Activated CD4-positive, CD25-positive, alpha-beta regulatory T cell treated with anti-CD3 and anti-CD28 coated beads, Interleukin-2, amount 50 U/mL, for 16 hours (primary cell): ENCODE results near the gene XG.
"Not testable (repeated sequence)": the region's sequence is repeated elsewhere in the genome, so short reads cannot be mapped to it uniquely, and the experiment has no call there.

Experiments
- DNase-seq: peaks from one replicate; pipeline ENCODE4 v3.0.0-alpha.2; 2020; ENCODE audit warnings: low read depth, low spot score

Gene XG

DNA sequence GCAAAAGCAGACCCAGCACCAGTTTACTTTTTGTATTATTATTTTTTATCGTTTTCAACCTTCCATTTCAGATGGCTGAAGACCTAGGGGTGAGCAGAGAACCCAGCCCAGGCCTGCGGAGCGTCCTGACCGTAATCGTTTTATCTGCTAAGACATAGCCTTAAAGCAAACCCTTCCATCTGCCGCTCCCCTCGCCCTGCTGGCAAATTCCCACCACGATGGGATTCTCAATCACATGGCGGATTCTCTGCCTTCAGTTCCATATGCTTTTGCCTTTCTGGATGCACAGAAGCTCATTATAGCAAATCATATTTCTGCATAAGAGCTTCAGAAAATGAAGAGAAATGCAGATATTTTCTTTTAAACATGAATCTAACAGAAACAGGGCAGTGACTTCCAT lies 18.6 kb upstream of the XG start:
- no peak for DNase-seq

DNA sequence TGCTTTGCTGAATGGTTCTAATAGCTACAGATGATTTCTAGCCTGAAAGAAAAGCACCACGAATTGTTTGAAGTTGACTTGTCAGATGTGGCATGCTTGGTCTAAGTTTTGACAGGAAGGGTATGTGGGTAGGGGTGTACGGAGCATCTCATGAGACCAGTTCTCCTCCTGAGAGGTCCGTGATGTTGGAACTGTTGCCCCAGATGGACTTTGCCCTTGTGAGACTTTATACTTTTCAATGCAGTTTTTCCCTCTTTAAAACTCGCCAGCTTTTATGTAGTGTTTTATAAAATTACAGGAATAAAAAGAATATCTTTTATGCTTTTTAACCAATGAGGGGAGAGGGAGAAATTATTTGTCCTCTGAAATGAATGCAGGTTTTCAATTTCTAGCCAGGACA lies 16.6 kb upstream of the XG start:
- DNase-seq = no peak

DNA sequence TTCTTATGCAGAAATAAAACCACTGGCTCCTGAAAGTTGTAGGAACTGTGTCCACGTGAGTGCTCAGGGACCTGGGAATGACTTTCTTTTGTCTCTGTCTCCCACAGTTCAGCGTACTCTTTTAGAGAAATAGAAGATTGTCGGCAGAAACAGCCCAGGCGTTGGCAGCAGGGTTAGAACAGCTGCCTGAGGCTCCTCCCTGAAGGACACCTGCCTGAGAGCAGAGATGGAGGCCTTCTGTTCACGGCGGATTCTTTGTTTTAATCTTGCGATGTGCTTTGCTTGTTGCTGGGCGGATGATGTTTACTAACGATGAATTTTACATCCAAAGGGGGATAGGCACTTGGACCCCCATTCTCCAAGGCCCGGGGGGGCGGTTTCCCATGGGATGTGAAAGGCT lies 11.2 kb upstream of the XG start:
- DNase-seq = no peak

DNA sequence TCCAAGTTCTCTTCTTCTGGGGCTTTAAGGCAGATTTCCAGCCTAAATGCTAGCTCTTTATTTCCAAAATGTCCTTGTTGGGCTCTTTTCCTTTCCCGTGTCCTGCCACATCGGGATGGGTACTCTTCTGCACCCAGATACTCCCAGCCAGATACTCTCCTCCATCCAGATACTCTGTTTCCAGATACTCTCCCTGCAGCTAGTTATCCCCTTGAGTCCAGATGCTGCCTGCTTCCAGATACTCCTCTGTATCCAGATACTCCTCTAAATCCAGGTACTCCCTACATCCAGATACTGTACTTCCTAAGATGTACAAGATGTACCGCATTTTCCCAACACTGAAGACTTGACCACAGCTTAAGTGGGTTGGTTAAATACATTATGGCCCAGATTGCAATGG lies 10.5 kb upstream of the XG start:
- DNase-seq = no peak

DNA sequence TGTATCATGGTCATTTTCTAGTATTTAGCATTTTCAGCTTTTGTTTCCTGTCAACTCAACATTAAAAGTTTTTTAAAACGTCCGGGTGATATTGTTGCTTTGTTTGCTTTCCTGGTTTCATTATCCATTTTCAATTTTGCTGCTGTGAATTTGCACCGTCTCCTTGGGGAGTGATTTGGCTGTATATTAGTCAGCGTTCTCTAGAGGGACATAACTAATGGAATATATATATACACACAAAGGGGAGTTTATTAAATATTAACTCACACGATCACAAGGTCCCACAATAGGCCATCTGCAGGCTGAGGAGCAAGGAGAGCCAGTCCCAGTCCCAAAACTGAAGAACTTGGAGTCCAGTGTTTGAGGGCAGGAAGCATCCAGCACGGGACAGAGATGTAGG lies 5.6 kb upstream of the XG start:
- DNase-seq = not testable (repeated sequence)

DNA sequence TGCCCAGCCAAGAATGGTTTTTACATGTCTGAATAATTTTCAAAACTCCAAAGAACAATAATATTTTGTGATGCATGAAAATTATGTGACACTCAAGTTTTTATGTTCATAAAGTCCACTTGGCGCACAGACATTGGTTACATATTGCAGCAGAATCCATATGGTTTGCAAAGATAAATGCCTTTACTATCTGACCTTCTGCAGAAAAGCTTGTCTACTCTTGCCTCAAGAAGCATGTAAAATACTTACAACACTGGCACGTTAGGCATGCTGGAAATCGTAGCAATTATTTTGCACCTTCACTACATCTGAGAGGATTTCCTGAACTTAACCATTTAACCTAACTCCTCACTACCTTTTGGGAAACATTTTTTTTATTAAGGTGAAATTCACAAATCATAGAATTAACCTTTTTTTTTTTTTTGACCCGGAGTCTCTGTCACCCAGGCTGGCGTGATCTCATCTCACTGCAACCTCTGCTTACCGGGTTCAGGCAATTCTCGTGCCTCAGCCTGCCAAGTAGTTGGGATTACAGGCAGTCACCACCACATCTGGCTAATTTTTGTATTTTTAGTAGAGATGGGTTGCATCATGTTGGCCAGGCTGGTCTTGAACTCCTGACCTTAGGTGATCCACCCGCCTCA lies 3.5 kb upstream of the XG start:
- DNase-seq = no peak

DNA sequence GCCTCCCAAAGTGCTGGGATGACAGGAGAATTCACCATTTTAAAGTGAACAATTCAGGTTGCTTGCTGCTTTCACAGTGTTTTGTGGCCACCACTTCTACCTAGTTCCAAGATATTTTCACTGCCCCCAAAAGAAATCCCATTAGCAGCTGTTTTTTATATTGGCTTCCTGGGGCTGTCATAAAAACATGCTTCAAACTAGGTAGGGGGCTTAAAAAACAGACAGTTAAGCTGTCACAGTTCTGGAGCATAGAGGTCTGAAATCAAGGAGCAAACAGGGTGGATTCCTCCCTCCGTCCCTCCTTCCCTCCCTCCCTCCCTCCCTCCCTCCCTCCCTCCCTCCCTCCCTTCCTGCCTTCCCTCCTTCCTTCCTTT lies 3.0 kb upstream of the XG start:
- DNase-seq = no peak

DNA sequence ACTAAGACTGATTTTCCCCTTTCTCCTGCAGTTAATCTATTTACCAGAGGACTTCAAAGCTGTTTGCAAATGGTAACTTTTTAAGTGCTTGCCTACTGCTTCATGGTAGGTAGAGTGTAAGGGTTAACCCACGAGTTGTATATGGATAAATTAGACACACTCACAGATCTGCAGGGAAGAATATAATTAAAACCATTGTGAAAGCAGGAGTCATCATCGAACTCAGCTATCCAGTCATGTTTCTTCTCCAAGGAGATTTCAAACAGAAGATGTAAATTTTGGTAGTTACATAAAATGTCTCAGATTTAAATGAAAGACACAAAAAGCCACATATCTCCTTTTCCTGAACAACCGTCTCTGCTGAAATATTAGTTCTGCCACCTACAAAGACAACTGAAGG lies 549 bp upstream of the XG start:
- DNase-seq = no peak

DNA sequence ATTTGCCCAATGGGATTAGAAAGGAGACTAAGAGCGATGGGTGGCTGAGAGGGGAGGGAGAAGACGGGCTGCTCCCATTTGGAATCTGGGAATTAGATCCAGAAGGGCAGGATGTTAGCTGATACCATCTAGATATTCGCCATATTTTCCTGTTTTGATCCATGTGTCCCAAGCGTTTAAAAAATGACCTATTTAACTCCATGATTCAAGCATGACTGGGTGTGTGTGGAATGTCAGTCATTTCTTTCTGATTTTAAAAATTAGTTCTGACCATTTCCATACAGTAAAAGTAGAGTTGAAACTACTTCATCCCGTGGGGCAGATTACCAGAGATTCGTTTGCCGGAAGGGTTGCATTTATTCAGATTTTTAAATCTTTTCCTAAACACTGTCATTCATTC lies 601 bp downstream of the XG start:
- DNase-seq = not testable (repeated sequence)

DNA sequence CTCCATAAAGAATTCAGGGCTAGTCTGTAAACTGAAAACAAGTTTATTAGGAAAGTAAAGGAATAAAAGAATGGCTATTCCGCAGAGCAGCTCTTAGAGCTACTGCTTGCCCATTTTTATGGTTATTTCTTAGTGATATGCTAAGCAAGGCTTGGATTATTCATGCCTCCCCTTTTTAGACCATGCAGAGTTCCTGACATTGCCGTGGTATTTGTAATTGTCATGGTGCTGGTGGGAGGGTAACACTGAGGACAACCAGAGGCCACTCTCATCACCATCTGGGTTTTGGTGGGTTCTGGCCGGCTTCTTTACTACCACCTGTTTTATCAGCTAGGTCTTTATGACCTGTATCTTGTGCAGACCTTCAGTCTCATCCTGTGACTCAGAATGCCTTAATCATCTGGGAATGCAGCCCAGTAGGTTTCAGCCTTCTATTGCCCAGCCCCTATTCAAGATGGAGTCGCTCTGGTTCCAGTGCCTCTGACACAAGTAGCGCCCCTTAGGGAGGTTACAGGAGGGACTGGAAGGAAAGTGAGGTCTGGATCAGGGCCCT lies 3.4 kb downstream of the XG start:
- not testable (repeated sequence) for DNase-seq

DNA sequence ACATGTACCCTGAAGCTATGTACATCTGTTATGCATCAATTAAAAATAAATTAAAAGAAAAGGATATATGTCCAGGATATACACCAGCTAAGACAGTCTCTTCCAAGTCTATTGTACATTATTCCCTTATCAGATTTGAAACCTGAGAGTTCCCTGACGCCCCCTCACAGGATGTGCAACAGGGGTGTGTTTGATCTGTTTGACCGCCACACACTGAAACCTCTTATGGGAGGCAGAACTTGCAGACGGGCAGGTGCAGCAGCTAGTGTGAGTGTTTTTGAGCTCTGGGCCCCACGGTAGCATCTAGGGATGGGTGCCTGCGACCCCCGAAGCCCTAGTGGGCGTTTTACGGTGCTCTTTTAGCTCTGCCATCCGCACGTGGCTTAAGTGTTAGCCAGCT lies 4.7 kb downstream of the XG start:
- no peak for DNase-seq

DNA sequence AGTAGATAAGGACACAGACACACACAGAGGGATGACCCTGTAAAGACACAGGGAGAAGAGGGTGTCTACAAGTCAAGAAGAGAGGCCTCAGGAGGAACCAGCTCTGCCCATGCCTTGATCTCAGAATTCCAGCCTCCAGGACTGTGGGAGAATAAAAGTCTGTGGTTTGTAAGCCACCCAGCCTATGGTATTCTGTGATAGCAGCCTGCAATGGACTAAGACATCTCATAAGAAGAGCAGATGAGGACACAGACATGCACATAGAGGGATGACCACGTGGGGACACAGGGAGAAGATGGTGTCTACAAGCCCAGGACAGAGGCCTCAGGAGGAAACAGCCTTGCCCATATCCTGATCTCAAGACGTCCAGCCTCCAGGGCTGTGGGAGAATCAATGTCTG lies 9.4 kb downstream of the XG start:
- DNase-seq = no peak

DNA sequence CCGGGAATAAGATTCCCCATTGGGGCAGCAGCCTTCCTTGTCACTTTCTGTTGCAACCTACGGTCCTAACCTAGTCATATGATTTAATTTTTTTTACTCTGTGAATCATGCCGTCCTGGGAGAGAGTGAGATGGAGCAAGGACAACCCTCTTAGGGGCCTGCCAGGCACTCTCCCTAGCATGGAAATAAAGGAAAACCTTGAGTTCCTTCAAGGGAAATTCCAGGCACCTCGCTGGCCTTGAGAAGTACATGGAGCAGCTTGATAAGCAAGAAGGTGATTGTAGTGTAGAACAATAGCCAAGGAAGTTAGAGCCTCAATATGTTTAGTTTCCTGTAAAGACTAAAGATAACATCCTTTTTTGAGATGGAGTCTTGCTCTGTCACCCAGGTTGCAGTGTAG lies 10.8 kb downstream of the XG start:
- DNase-seq = not testable (repeated sequence)

DNA sequence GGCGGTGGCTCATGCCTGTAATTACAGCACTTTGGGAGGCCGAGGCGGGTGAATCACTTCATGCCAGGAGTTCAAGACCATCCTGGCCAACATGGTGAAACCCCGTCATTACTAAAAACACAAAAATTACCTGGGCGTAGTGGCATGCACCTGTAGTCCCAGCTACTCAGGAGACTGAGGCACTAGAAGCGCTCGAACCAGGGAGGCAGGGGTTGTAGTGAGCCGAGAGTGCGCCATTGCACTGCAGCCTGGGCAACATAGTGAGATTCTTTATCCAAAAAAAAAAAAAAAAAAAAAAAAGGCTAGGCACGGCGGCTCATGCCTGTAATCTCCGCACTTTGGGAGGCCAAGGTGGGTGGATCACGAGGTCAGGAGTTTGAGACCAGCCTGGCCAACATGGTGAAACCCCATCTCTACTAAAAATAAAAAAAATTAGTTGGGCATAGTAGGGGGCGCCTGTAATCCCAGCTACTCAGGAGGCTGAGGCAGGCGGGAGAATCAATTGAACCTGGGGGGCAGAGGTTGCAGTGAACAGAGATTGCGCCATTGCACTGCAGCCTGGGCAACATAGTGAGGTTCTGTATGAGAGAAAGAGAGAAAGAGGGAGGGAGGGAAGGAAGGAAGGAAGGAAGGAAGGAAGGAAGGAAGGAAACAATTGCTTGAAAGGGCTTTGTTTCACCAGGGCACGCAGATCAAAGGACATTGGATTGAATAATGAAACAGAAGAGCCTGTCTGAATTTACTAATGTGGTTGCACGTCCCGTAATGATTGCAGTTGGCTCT lies 13.1 kb downstream of the XG start:
- DNase-seq = not testable (repeated sequence)

DNA sequence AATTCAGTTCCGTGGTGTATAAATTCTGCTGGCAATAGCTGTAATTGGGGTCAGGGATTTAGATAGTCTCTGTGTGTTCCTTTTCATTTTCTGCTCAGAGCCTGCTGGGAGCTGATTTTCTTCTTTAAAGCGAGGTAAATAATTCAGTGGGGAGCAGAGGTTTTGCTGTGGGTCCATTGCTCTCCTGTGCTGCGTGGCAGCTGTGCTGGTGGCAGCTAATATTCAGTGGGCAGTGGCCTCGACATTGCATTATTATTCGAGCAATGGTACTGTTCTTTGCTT lies 13.7 kb downstream of the XG start:
- DNase-seq = no peak

DNA sequence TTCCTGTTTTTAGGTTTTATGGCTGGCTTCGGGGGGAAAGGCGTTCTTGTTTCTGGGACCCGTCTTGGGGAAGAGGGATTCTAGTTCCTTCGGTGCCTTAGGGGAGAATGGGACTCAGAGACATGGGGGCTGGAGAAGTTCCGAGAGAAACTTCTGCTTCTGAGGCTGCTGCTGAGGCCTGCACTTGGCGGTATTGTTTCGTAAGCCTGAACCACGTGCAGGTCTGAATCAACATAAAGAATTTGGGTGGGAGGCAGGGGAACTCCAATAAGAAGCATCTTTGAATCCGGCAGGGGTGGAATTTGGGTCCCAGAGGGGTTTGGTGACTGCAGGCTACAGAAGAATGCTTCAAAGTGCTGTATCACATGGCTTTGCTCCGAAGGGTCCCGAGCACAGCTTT lies 15.1 kb downstream of the XG start:
- DNase-seq = no peak

DNA sequence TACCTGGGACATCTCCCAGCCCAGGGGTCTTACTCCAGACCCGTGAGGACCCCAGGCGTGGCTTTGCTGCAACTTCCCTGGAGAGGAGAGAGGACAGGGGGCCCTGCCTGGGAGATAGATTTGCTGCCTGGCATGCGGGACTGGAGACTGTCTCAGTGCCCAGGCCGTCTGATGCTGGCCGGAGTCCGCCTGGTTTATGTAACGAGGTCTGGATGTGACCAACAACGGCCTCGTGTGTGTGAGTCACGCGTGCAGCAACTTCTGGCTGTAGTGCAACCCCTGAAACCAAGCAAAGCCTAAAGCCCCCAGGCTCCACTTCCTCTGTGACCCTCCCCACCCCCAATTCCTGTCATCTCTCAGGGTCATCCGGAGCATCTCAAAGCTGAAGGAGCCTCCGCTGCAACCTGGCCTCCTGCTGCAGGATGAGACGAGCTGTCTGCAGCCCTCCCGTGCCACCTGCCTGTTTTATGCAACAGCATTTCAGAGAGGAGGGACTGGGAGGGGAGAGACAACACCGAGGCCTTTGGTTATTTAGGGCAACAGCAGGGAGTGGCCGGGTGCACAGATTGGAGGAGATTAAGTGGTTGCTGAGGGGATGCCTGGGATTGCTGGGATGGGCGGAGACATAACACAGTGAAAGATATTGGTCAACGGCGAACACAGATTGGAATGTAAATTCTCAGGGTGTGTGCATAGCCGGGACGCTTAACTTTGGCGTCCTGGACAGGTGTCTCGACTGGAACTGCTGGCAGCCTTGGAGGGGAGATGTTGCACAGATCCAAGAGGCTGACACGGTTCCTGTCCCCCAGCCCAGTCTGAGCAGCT lies 16.0 kb downstream of the XG start:
- DNase-seq = no peak

DNA sequence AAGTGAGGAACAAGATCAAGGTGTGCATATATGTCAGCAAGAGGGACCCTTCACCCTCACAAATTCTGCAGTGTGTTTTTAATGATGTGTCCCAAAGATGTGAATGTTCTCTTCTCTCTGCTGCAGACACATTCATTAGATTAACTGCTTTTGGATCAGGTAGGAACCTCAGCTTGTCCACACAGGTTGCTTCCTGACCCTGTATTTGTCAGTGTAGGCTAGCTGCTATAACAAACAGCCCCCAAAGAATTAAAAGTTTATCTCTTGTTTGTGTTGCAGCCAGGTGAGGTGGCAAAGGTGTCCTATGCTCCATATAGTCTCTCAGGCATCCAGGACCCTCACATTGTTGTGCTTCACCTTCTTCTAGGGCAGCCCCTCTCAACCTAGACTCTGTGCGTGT lies 17.8 kb downstream of the XG start:
- DNase-seq = no peak

DNA sequence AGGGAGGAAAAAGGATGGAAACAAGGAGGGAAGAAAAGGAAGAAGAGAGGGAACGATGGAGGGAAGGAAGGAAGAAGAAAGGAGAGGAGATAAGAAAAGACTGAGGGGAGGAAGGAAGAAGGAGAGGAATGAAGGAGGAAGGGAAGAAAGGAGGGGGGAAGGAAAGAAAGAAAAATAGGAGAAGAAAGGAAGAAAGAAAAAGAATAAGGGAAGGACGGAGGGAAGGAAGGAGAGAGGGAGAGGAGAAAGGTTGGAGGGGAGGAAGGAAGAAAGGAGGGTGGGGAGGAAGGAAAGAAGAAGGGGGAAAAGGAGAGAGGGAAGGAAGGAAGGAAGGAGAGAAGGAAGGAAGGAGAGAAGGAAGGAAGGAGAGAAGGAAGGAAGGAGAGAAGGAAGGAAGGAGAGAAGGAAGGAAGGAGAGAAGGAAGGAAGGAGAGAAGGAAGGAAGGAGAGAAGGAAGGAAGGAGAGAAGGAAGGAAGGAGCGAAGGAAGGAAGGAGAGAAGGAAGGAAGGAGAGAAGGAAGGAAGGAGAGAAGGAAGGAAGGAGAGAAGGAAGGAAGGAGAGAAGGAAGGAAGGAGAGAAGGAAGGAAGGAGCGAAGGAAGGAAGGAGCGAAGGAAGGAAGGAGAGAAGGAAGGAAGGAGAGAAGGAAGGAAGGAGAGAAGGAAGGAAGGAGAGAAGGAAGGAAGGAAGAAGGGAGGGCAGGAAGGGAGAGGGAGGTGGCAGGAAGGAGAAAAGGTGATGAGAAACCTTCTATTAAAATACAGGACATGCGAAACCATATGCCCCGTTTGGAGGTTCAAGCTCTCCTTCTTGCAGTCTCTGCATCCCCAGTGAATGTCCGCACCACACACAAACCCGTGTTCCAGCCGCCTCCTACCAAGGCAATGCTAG lies 21.6 kb downstream of the XG start:
- DNase-seq = not testable (repeated sequence)

DNA sequence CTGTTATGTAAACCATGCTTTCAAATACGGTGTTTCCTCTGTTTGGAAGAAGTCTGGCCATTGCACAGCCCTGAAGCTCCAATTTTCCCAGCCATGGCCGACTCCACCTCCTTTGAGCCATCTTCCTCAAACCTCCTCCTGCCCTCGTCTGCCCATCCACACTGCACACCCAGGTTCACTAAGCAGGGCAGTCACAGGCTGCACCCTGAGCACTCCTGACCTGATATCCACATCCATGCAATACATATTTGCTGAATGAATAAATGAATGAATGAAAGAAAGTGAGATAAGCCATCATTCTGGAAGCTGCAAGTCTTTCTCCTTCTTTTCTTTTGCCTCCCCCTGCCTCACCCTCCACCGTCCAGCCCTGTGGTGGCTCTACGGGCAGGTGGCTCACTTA lies 22.2 kb downstream of the XG start:
- DNase-seq = no peak

DNA sequence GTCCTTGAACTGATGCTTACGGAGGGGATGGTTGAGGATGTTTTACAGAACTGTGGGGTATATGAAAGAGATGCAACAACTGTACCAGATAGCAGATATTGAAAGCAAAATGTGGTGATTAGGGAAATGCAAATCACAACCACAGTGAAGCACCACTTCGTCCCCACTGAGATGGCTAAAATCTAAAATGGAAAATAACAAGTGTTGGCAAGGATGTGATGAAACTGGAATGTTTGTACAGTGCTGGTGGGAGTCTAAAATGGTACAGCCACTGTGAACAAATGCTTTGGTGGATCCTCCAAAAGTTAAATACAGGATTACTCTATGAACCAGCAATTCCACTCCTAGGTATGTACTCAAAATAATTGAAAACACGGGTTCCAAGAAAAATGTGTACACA lies 22.9 kb downstream of the XG start:
- no peak for DNase-seq
